Panc1 (cell line): ENCODE data around the gene HAO1. TPM values are rescaled to one million over a fixed set of nuclear protein-coding genes. Genes with fewer than 3 reads are reported as not detected.
A peak's percentile ranks its signal among the peaks of the same experiment; 100 is the strongest.

Experiments
- ATAC-seq: fragments of 200-7000 bp; cut with Tn5 transposase; 2 replicates; pipeline ENCODE4 v1.9.1; 2020; ENCODE audit warnings: mild to moderate bottlenecking, moderate library complexity
- BruUV-seq: library from RNA; stranded (reverse); fragments of 400-500 nt; replicated peaks from 2 replicates; lab custom pipeline; 2021; lab: Mats Ljungman, UMichigan
- CTCF ChIA-PET: fragments of 300-600 bp; sonication (Branson Sonifier 250); formaldehyde crosslinking; loops from one replicate; lab custom pipeline; 2022; ENCODE audit warnings: antibody characterized with exemption; lab: Charles Lee
- POLR2A ChIA-PET: fragments of 300-600 bp; sonication (Branson Sonifier 250); formaldehyde crosslinking; loops from one replicate; lab custom pipeline; 2022; ENCODE audit warnings: antibody characterized with exemption; lab: Charles Lee
- DNase-seq: peaks from one replicate; pipeline ENCODE4 v3.0.0-alpha.2; 2010; ENCODE audit warnings: low read depth, low spot score
- H3K27ac ChIP-seq: 2 replicates; pipeline ENCODE4 v1.5.1; 2011; ENCODE audit warnings: mild to moderate bottlenecking, low read length, inconsistent platforms
- H3K27me3 ChIP-seq: fragments of 200-500 bp; sonication (Bioruptor generic); 2 replicates; pipeline ENCODE4 v1.6.0; 2014; ENCODE audit warnings: low read length, inconsistent platforms; ENCODE audit not compliant: control insufficient read depth, insufficient read depth
- H3K36me3 ChIP-seq: fragments of 200-500 bp; sonication (Bioruptor generic); 2 replicates; pipeline ENCODE4 v1.5.1; 2014; ENCODE audit warnings: inconsistent platforms, mild to moderate bottlenecking, low read length, moderate library complexity; ENCODE audit not compliant: control insufficient read depth, insufficient read depth
- H3K4me1 ChIP-seq: 2 replicates; pipeline ENCODE4 v1.5.1; 2011; ENCODE audit warnings: inconsistent platforms, mild to moderate bottlenecking, low read length, moderate library complexity; ENCODE audit not compliant: control insufficient read depth, insufficient read depth
- H3K4me3 ChIP-seq, 2 experiments: 2 replicates each; pipeline ENCODE4 v1.5.1; 2011 to 2012; ENCODE audit warnings: low read depth in 2 of 2, low read length in 2 of 2, mild to moderate bottlenecking in 2 of 2, inconsistent platforms in 1 of 2, moderate library complexity in 1 of 2
- H3K9me3 ChIP-seq: fragments of 200-500 bp; sonication (Bioruptor generic); 2 replicates; pipeline ENCODE4 v1.5.1; 2014; ENCODE audit warnings: low read depth, mild to moderate bottlenecking, inconsistent platforms, low read length, moderate library complexity; ENCODE audit not compliant: control insufficient read depth, insufficient read depth
- CTCF ChIP-seq: fragments of 450-650 bp; IDR thresholded peaks from 2 replicates; pipeline ENCODE4 v1.5.1; 2017; ENCODE audit warnings: mild to moderate bottlenecking
- POLR2AphosphoS5 ChIP-seq: IDR thresholded peaks from 2 replicates; pipeline ENCODE4 v1.6.1; 2012; ENCODE audit warnings: mild to moderate bottlenecking, low read depth, low read length, moderate library complexity
- REST ChIP-seq, 2 experiments: IDR thresholded peaks; 2 replicates each; pipeline ENCODE4 v1.6.1; 2011 to 2012; ENCODE audit warnings: low read depth in 2 of 2, control low read depth in 1 of 2, low read length in 1 of 2, mild to moderate bottlenecking in 1 of 2, moderate library complexity in 1 of 2; ENCODE audit not compliant: insufficient read depth in 1 of 2
- SIN3A ChIP-seq: IDR thresholded peaks from 2 replicates; pipeline ENCODE4 v1.6.1; 2012; ENCODE audit warnings: low read depth, mild to moderate bottlenecking, low read length, moderate library complexity, borderline replicate concordance; ENCODE audit not compliant: insufficient read depth
- TCF7L2 ChIP-seq: IDR thresholded peaks from 2 replicates; pipeline ENCODE4 v1.6.1; 2011; ENCODE audit warnings: mild to moderate bottlenecking, low read depth, low read length, inconsistent platforms
- in situ Hi-C: cut with HindIII; loops from 2 replicates; pipeline ENCODE4 v1.10.0; 2016; ENCODE audit warnings: low sequenced_read_pairs, low pct_unique_long_range_greater_than_20kb
- intact Hi-C: fragments of 100-400 bp; cut with micrococcal nuclease; formaldehyde crosslinking; loops from one replicate; pipeline ENCODE4 v1.10.0; 2022; ENCODE audit not compliant: unreplicated experiment
- total RNA-seq: library from RNA; stranded (reverse); gene quantifications from one replicate; pipeline ENCODE4 v1.2.1, GENCODE V29; 2021; ENCODE audit not compliant: unreplicated experiment

Gene HAO1
- total RNA-seq, 1 experiment from 2014 or later, result 0.13 TPM

DNA sequence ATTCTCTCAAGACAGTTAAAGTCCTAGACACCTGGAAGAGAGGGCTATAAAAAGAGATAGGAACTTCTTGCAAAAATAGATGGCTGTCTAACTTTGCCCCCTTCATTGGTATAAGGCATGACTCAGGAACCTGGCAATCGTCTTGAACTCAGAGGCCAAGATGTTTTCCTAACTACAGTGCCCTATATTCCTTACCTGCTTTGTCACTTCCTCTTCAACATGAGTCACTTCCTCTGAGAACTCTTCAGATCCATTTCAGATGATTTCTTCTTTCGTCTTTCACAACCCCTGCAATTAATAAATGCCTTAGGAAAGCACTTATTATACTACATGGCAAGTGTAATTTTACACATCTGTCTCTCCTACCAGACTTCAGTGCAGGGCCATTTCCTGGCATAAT lies 83.5 kb downstream of the HAO1 start:
- Histone ChIP-seq H3K36me3 (no peaks in the 10 kb centered on the region), H3K27ac (no peak overlapping the region), H3K27me3 (no peaks in the 10 kb centered on the region), H3K4me3 (no peak overlapping the region), H3K4me1 (no peaks in the 10 kb centered on the region), H3K9me3 (no peaks in the 10 kb centered on the region)
- CTCF ChIA-PET, result no interaction called here
- TF ChIP-seq POLR2AphosphoS5 (no peak), CTCF (no peak), SIN3A (no peak), TCF7L2 (no peak), REST (IDR thresholded peaks at IDR 0.05; ENCODE audit: insufficient read depth in 1 of 2, low read depth in 2 of 2, low read length in 1 of 2) (no peak)
- intact Hi-C loops (loop anchor here (5.0 to 10.0 kb wide), 2 partner anchors 479 to 1712 kb away; no protein-coding TSS in a partner anchor), in situ Hi-C loops (no loop called here)
- BruUV-seq, result no TSS peak
- DNase-seq (peak; percentile 20), ATAC-seq (no peak)
- POLR2A ChIA-PET, result no interaction called here

GRCh38 chr20:7855545-7855944 lies 84.7 kb downstream of the HAO1 start:
- Histone ChIP-seq H3K36me3 (no peaks in the 10 kb centered on the region), H3K27me3 (no peaks in the 10 kb centered on the region), H3K9me3 (no peaks in the 10 kb centered on the region), H3K4me3 (no peak overlapping the region), H3K4me1 (no peaks in the 10 kb centered on the region), H3K27ac (no peak overlapping the region)
- no peak for ATAC-seq
- TF ChIP-seq TCF7L2, result no peak
- TF ChIP-seq SIN3A, result no peak
- no peak for TF ChIP-seq POLR2AphosphoS5
- BruUV-seq, result no TSS peak
- in situ Hi-C loops, result no loop called here
- intact Hi-C loops, result loop anchor here (5.0 to 10.0 kb wide), 2 partner anchors 478 to 1711 kb away; no protein-coding TSS in a partner anchor
- POLR2A ChIA-PET, result no interaction called here
- no peak for DNase-seq
- CTCF ChIA-PET, result no interaction called here

- DNase-seq (no peak), ATAC-seq (no peak)
- ChIA-PET POLR2A (no interaction called here), CTCF (no interaction called here)
- no peaks in the 10 kb centered on the region for H3K9me3 ChIP-seq
- intact Hi-C loops, result loop anchor here (10.0 kb wide), 1 partner anchor 1709 kb away; no protein-coding TSS in a partner anchor
- TF ChIP-seq REST (IDR thresholded peaks at IDR 0.05; ENCODE audit: insufficient read depth in 1 of 2, low read depth in 2 of 2, low read length in 1 of 2) (no peak), TCF7L2 (no peak), CTCF (no peak), POLR2AphosphoS5 (no peak), SIN3A (no peak)
- BruUV-seq, result no TSS peak
- H3K27me3 ChIP-seq, result no peaks in the 10 kb centered on the region
- no peak overlapping the region for H3K4me3 ChIP-seq
- no peaks in the 10 kb centered on the region for H3K36me3 ChIP-seq
- H3K4me1 ChIP-seq, result no peaks in the 10 kb centered on the region
- no peak overlapping the region for H3K27ac ChIP-seq
- in situ Hi-C loops, result no loop called here
These were observed 86.8 kb downstream of the HAO1 start for GRCh38 chr20:7853493-7853892.
